Activated naive CD8-positive, alpha-beta T cell treated with anti-CD3 and anti-CD28 coated beads for 36 hours (primary cell): ENCODE measurements around the gene IL4. TPM values are rescaled to one million over a fixed set of nuclear protein-coding genes. Genes with fewer than 3 reads are reported as not detected.

Experiments
- DNase-seq: peaks from one replicate; pipeline ENCODE4 v3.0.0; 2021
- H3K27ac Mint-ChIP-seq: one replicate; pipeline ENCODE4 v1.8.0; 2022; ENCODE audit warnings: mild to moderate bottlenecking, moderate library complexity, mixed read lengths
- H3K27me3 Mint-ChIP-seq: one replicate; pipeline ENCODE4 v1.8.0; 2022; ENCODE audit warnings: mild to moderate bottlenecking, mixed read lengths
- H3K36me3 Mint-ChIP-seq: one replicate; pipeline ENCODE4 v1.8.0; 2021; ENCODE audit warnings: mild to moderate bottlenecking, mixed read lengths
- H3K4me1 Mint-ChIP-seq: one replicate; pipeline ENCODE4 v1.8.0; 2021; ENCODE audit warnings: mixed read lengths
- H3K4me3 Mint-ChIP-seq: one replicate; pipeline ENCODE4 v1.8.0; 2022; ENCODE audit warnings: mild to moderate bottlenecking, moderate library complexity, mixed read lengths
- H3K9me3 Mint-ChIP-seq: one replicate; pipeline ENCODE4 v1.8.0; 2022; ENCODE audit warnings: mixed read lengths
- total RNA-seq, 2 experiments: library from RNA; stranded (reverse); gene quantifications; one replicate each; pipeline ENCODE4 v1.2.3, GENCODE V29; 2021

The IL4 gene
- total RNA-seq, 2 experiments from 2014 or later, result not detected

DNA sequence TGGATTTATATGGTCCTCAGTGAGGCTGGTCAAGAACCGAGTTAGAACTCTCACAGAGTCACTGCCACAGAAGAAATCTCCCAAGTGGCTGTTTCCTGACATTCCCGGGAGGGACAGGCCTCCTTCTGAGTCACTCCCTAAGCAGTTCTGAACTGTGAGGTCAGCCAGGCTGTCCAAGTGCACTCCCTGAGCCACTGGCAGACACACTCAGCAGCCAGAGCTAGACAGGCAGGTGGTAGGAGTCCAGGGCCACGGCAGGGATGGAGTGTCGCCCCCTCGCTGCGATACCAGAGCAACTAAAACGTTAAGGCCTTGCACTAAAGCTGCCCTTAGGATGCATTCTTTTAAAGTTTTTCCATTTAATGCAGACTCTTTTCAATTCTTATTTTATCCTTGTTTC, 3.4 kb downstream of the IL4 start:
- H3K4me1 Mint-ChIP-seq, result peaks cover 20% of the 10 kb centered on the region
- no peak for DNase-seq
- H3K9me3 Mint-ChIP-seq, result no peaks in the 10 kb centered on the region
- no peaks in the 10 kb centered on the region for H3K27me3 Mint-ChIP-seq
- no peak overlapping the region for H3K4me3 Mint-ChIP-seq
- H3K36me3 Mint-ChIP-seq, result no peaks in the 10 kb centered on the region
- H3K27ac Mint-ChIP-seq, result no peak overlapping the region

- H3K27ac Mint-ChIP-seq, result no peak overlapping the region
- no peaks in the 10 kb centered on the region for H3K9me3 Mint-ChIP-seq
- DNase-seq, result no peak
- no peaks in the 10 kb centered on the region for H3K36me3 Mint-ChIP-seq
- H3K4me3 Mint-ChIP-seq, result no peak overlapping the region
- peaks cover 20% of the 10 kb centered on the region for H3K4me1 Mint-ChIP-seq
- no peaks in the 10 kb centered on the region for H3K27me3 Mint-ChIP-seq
These were observed 4.1 kb downstream of the IL4 start for GRCh38 chr5:132677682-132678400.

DNA sequence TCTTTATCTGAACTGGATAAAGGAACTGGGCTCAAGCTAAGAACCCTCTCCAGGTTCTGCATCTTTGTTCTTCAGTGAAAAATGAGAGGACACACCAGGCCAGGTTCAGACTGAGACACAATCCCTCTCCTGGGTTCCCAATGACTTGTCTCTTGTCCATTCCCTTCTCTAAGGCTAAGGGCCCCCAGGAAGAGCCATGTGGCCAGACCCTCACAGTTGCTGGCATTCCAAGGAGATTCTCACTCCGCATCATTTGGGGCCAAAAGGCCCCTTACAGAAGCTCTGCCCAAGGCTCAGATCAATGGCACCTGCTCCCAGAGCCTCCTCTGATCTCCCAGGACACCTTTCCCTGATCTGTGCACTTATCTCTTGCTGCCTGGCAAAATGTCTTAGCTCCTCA, 4.9 kb downstream of the IL4 start:
- Mint-ChIP-seq H3K9me3 (no peaks in the 10 kb centered on the region), H3K27ac (no peak overlapping the region)

DNA sequence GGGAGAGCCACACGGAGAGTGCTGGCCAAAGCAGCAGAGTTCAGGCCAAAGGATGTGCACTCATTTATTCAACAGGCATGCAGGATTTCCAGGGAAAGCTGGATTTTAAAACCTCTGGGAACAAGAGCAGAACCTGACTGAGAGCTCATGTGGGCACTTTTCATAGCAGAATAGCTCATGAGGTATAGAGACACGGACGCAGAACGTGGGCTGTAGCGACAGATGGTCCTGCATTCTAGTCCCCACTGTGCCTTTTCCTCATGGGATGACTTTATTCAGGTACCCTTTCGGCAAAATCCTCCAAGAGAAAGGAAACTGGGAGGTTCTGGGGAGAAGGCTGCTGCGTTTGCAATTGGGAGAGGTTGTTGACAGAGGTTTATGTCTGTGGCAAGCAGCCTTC, 5.4 kb downstream of the IL4 start:
- Mint-ChIP-seq H3K9me3 (no peaks in the 10 kb centered on the region), H3K4me3 (no peak overlapping the region), H3K27me3 (no peaks in the 10 kb centered on the region), H3K4me1 (peaks cover 16% of the 10 kb centered on the region), H3K36me3 (no peaks in the 10 kb centered on the region), H3K27ac (no peak overlapping the region)
- no peak for DNase-seq

More for the DNA sequence above, 4.9 kb downstream of the IL4 start:
- H3K4me1 Mint-ChIP-seq, result peaks cover 16% of the 10 kb centered on the region
- DNase-seq, result no peak
- H3K27me3 Mint-ChIP-seq, result no peaks in the 10 kb centered on the region
- no peak overlapping the region for H3K4me3 Mint-ChIP-seq
- no peaks in the 10 kb centered on the region for H3K36me3 Mint-ChIP-seq

DNA sequence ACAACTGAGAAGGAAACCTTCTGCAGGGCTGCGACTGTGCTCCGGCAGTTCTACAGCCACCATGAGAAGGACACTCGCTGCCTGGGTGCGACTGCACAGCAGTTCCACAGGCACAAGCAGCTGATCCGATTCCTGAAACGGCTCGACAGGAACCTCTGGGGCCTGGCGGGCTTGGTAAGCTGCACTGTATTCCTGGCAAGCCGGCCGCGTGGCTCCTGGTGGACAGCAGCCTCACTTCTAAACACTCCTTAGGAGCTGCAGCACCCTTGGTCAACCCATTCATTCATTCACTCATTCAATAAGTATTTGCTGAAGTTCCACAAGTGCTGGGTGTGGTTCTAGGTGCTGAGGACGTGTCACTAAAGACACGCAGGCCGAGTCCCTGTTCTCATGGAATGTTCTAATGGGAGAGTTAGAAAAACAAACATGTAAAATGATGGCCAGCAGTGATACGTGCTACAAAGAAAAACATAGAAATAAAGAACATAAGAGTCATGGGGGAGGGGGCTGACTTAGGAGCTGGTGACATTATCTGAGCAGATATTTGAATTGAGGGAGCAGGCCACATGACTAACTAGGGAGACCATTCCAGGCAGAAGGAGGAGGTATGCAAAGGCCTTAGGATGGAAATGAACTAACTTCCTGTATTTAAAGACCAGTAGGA, 6.1 kb downstream of the IL4 start:
- DNase-seq, result no peak
- no peak overlapping the region for H3K4me3 Mint-ChIP-seq
- H3K27me3 Mint-ChIP-seq, result no peaks in the 10 kb centered on the region
- H3K27ac Mint-ChIP-seq, result no peak overlapping the region
- no peaks in the 10 kb centered on the region for H3K36me3 Mint-ChIP-seq
- H3K4me1 Mint-ChIP-seq, result peaks cover 17% of the 10 kb centered on the region
- no peaks in the 10 kb centered on the region for H3K9me3 Mint-ChIP-seq

DNA sequence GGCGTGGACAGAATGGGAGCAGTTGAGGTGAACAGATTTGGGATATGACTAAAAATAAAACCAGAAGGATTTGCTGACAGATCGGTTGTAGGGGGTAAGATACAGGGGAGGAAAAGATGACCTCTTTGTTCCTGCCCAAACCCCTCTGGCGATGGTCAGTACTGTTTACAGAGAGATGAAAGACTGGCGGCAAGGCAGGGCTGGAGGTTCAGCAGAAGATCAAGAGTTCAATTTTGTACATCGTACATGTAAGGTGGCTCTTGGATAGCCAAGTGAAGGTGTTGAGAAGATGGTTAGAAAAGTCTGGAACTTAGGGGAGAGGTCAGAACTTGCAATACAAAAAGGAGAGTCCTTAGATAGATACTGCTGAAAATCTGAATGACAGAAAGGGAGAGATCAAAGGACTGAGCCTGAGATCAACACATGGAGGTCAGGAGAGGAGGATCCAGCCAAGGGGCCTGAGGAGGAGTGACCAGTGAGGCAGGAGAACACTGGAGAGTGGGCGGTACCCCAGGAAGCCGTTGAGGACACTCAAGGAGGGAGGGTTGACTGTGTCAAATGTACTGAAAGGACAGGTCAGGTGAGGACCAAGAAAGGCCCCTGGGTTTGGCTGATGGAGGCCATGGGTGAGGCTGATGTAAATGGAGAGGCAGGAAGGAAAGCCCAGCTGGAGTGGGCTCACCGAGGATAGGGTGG, 7.1 kb downstream of the IL4 start:
- no peaks in the 10 kb centered on the region for H3K9me3 Mint-ChIP-seq
- no peak overlapping the region for H3K27ac Mint-ChIP-seq
- no peaks in the 10 kb centered on the region for H3K36me3 Mint-ChIP-seq
- no peak overlapping the region for H3K4me3 Mint-ChIP-seq
- peaks cover 19% of the 10 kb centered on the region for H3K4me1 Mint-ChIP-seq
- DNase-seq, result no peak
- H3K27me3 Mint-ChIP-seq, result no peaks in the 10 kb centered on the region

GRCh38 chr5:132681476-132681831, 7.7 kb downstream of the IL4 start:
- Mint-ChIP-seq H3K4me1 (peaks cover 20% of the 10 kb centered on the region), H3K36me3 (no peaks in the 10 kb centered on the region), H3K27ac (no peak overlapping the region), H3K4me3 (no peak overlapping the region), H3K9me3 (no peaks in the 10 kb centered on the region), H3K27me3 (no peaks in the 10 kb centered on the region)
- DNase-seq, result no peak

GRCh38 chr5:132681983-132682382, 8.2 kb downstream of the IL4 start:
- H3K27me3 Mint-ChIP-seq, result no peaks in the 10 kb centered on the region
- H3K27ac Mint-ChIP-seq, result no peak overlapping the region
- no peaks in the 10 kb centered on the region for H3K9me3 Mint-ChIP-seq
- H3K36me3 Mint-ChIP-seq, result no peaks in the 10 kb centered on the region
- no peak overlapping the region for H3K4me3 Mint-ChIP-seq
- H3K4me1 Mint-ChIP-seq, result peaks cover 16% of the 10 kb centered on the region
- DNase-seq, result no peak

- Mint-ChIP-seq H3K27ac (no peak overlapping the region), H3K36me3 (peaks cover 7% of the 10 kb centered on the region), H3K27me3 (no peaks in the 10 kb centered on the region), H3K4me1 (peaks cover 34% of the 10 kb centered on the region), H3K9me3 (no peaks in the 10 kb centered on the region), H3K4me3 (no peak overlapping the region)
- no peak for DNase-seq
These were observed 10.7 kb downstream of the IL4 start for GRCh38 chr5:132684491-132684890.

GRCh38 chr5:132684922-132685720, 11.3 kb downstream of the IL4 start:
- DNase-seq, result peak; percentile 63
- H3K4me3 Mint-ChIP-seq, result no peak overlapping the region

GRCh38 chr5:132686193-132686592, 12.4 kb downstream of the IL4 start:
- H3K27me3 Mint-ChIP-seq, result no peaks in the 10 kb centered on the region
- no peak for DNase-seq
- peaks cover 35% of the 10 kb centered on the region for H3K4me1 Mint-ChIP-seq
- H3K36me3 Mint-ChIP-seq, result peaks cover 7% of the 10 kb centered on the region
- no peak overlapping the region for H3K4me3 Mint-ChIP-seq
- no peaks in the 10 kb centered on the region for H3K9me3 Mint-ChIP-seq
- H3K27ac Mint-ChIP-seq, result no peak overlapping the region

More at GRCh38 chr5:132684922-132685720, 11.3 kb downstream of the IL4 start:
- Mint-ChIP-seq H3K9me3 (no peaks in the 10 kb centered on the region), H3K36me3 (peaks cover 7% of the 10 kb centered on the region), H3K27me3 (no peaks in the 10 kb centered on the region), H3K4me1 (peaks cover 35% of the 10 kb centered on the region), H3K27ac (peak overlapping the region; percentile 32)

DNA sequence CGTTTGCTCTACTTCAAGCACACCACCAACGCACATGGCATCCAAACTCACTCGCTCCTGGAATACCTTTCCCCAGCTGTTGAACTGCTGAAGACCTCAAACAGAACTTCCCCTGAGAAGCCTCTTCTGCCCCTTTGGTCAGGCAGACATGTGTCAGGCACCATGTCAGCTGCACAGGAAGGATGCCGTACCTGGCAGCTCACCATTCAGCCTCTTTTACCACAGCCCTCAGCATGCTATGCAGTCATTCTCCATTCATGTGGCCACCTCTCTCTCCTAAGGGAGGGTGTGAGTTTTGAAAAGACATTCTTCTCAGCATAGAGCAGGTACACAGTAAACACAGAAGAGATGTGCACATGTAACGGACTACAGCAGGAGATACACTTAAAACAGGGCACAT, 14.2 kb downstream of the IL4 start:
- no peaks in the 10 kb centered on the region for H3K27me3 Mint-ChIP-seq

GRCh38 chr5:132688536-132689339, 14.9 kb downstream of the IL4 start:
- DNase-seq, result no peak
- Mint-ChIP-seq H3K36me3 (peaks cover 14% of the 10 kb centered on the region), H3K27ac (peak overlapping the region; percentile 66), H3K4me1 (peaks cover 40% of the 10 kb centered on the region), H3K4me3 (no peak overlapping the region), H3K27me3 (no peaks in the 10 kb centered on the region), H3K9me3 (no peaks in the 10 kb centered on the region)

More for the DNA sequence above, 14.2 kb downstream of the IL4 start:
- peak overlapping the region; percentile 35 for H3K27ac Mint-ChIP-seq
- peak; percentile 27 for DNase-seq
- H3K4me3 Mint-ChIP-seq, result no peak overlapping the region
- peaks cover 40% of the 10 kb centered on the region for H3K4me1 Mint-ChIP-seq
- peaks cover 12% of the 10 kb centered on the region for H3K36me3 Mint-ChIP-seq
- H3K9me3 Mint-ChIP-seq, result no peaks in the 10 kb centered on the region

- no peak for DNase-seq
- H3K27me3 Mint-ChIP-seq, result no peaks in the 10 kb centered on the region
- H3K9me3 Mint-ChIP-seq, result no peaks in the 10 kb centered on the region
- H3K36me3 Mint-ChIP-seq, result peaks cover 14% of the 10 kb centered on the region
- no peak overlapping the region for H3K4me3 Mint-ChIP-seq
- peaks cover 38% of the 10 kb centered on the region for H3K4me1 Mint-ChIP-seq
- H3K27ac Mint-ChIP-seq, result no peak overlapping the region
These were observed 15.7 kb downstream of the IL4 start for GRCh38 chr5:132689513-132689912.
